Cardiac muscle cell (in vitro differentiated cells and primary cell): ENCODE measurements around the gene MOB3B. TPM values are rescaled to one million over a fixed set of nuclear protein-coding genes. Genes with fewer than 3 reads are reported as not detected.

Experiments
- DNase-seq, 2 donors: peaks; one replicate each; pipeline versions ENCODE4 v3.0.0 to v3.0.0-alpha.2; 2010 to 2017; ENCODE audit warnings: low read depth in 1 of 2, low spot score in 1 of 2
- H3K27ac ChIP-seq: fragments of 200-600 bp; sonication (generic); 2 replicates; pipeline ENCODE4 v1.5.1; 2016
- H3K27me3 ChIP-seq: fragments of 200-600 bp; sonication (generic); 2 replicates; pipeline ENCODE4 v1.6.0; 2016; ENCODE audit warnings: control low read depth
- H3K36me3 ChIP-seq: fragments of 200-600 bp; sonication (generic); 2 replicates; pipeline ENCODE4 v1.5.1; 2016; ENCODE audit warnings: control low read depth
- H3K4me1 ChIP-seq: fragments of 200-600 bp; sonication (generic); 2 replicates; pipeline ENCODE4 v1.8.1; 2017; ENCODE audit warnings: low read depth, mild to moderate bottlenecking, mixed run types
- H3K4me3 ChIP-seq: fragments of 200-600 bp; sonication (generic); 2 replicates; pipeline ENCODE4 v1.5.1; 2016; ENCODE audit warnings: mild to moderate bottlenecking
- H3K9me3 ChIP-seq: fragments of 200-600 bp; sonication (generic); 2 replicates; pipeline ENCODE4 v1.5.1; 2017; ENCODE audit warnings: low read depth, mild to moderate bottlenecking, control low read depth
- CTCF ChIP-seq: IDR thresholded peaks from 2 replicates; pipeline ENCODE4 v1.5.1; 2012; ENCODE audit warnings: low read depth, mild to moderate bottlenecking, low read length
- polyA plus RNA-seq: library from polyadenylated mRNA; unstranded; fragments of >200 nt; fragmentation: Nextera tagmentation; extraction: Ambion mirVana; gene quantifications from 2 replicates; pipeline ENCODE4 v1.2.1, GENCODE V29; 2016
- total RNA-seq: library from RNA; depleted of rRNA; stranded (reverse); fragments of >200 nt; gene quantifications from 2 replicates; pipeline ENCODE4 v1.2.3, GENCODE V29; 2016

MOB3B gene
- total and polyA plus RNA-seq, 2 experiments from 2014 or later: 0.74 to 1.7 TPM

- no peak overlapping the region for H3K4me3 ChIP-seq
- no peak overlapping the region for H3K27ac ChIP-seq
- TF ChIP-seq CTCF: no peak
- peaks cover 21% of the 10 kb centered on the region for H3K4me1 ChIP-seq
- no peaks in the 10 kb centered on the region for H3K36me3 ChIP-seq
- no peak for DNase-seq
- H3K27me3 ChIP-seq: peaks cover 9% of the 10 kb centered on the region
- no peaks in the 10 kb centered on the region for H3K9me3 ChIP-seq
These were observed 146.6 kb downstream of the MOB3B start for GRCh38 chr9:27382975-27383374.

GRCh38 chr9:27382308-27382707 lies 147.3 kb downstream of the MOB3B start:
- H3K27ac ChIP-seq: no peak overlapping the region
- H3K9me3 ChIP-seq: no peaks in the 10 kb centered on the region
- no peaks in the 10 kb centered on the region for H3K36me3 ChIP-seq
- H3K4me1 ChIP-seq: peaks cover 21% of the 10 kb centered on the region
- DNase-seq: no peak
- H3K4me3 ChIP-seq: no peak overlapping the region
- TF ChIP-seq CTCF: no peak
- H3K27me3 ChIP-seq: peaks cover 9% of the 10 kb centered on the region

- H3K4me3 ChIP-seq: no peak overlapping the region
- DNase-seq: no peak
- no peaks in the 10 kb centered on the region for H3K9me3 ChIP-seq
- no peaks in the 10 kb centered on the region for H3K36me3 ChIP-seq
- no peak for TF ChIP-seq CTCF
- no peak overlapping the region for H3K27ac ChIP-seq
- H3K27me3 ChIP-seq: peaks cover 9% of the 10 kb centered on the region
- no peaks in the 10 kb centered on the region for H3K4me1 ChIP-seq
These were observed 150.0 kb downstream of the MOB3B start for GRCh38 chr9:27379311-27380251.

- Histone ChIP-seq H3K36me3 (no peaks in the 10 kb centered on the region), H3K4me3 (no peak overlapping the region), H3K4me1 (no peaks in the 10 kb centered on the region), H3K27ac (no peak overlapping the region), H3K27me3 (no peaks in the 10 kb centered on the region), H3K9me3 (no peaks in the 10 kb centered on the region)
- DNase-seq: no peak
- no peak for TF ChIP-seq CTCF
These were observed 151.7 kb downstream of the MOB3B start for GRCh38 chr9:27377811-27378456.

- no peak for DNase-seq
- no peaks in the 10 kb centered on the region for H3K4me1 ChIP-seq
- H3K36me3 ChIP-seq: no peaks in the 10 kb centered on the region
- H3K27me3 ChIP-seq: no peaks in the 10 kb centered on the region
- no peak for TF ChIP-seq CTCF
- H3K27ac ChIP-seq: no peak overlapping the region
- no peak overlapping the region for H3K4me3 ChIP-seq
- H3K9me3 ChIP-seq: no peaks in the 10 kb centered on the region
These were observed 152.3 kb downstream of the MOB3B start for GRCh38 chr9:27377147-27377807.
